Neural cell (in vitro differentiated cells): ENCODE results near the gene ITPR2. TPM values are rescaled to one million over a fixed set of nuclear protein-coding genes. Genes with fewer than 3 reads are reported as not detected.
"Not testable (repeated sequence)": the region's sequence is repeated elsewhere in the genome, so short reads cannot be mapped to it uniquely, and the experiment has no call there.

Experiments
- H2AFZ ChIP-seq: fragments of 200-600, 300-800 bp; sonication (generic), shearing (Covaris generic); 2 replicates; pipeline ENCODE4 v1.6.0; 2014; ENCODE audit warnings: low read depth, mild to moderate bottlenecking, antibody characterized with exemption, low read length, moderate library complexity
- H3F3A ChIP-seq: fragments of 200-600 bp; shearing (Covaris generic); 2 replicates; pipeline ENCODE4 v1.6.1; 2016; ENCODE audit warnings: mild to moderate bottlenecking, moderate library complexity, mixed read lengths, antibody characterized with exemption, low read length; ENCODE audit not compliant: insufficient read depth, poor library complexity, severe bottlenecking
- H3K27ac ChIP-seq: fragments of 200-600, 300-800 bp; sonication (generic), shearing (Covaris generic); 2 replicates; pipeline ENCODE4 v1.5.1; 2014; ENCODE audit warnings: mild to moderate bottlenecking, low read length, moderate library complexity
- H3K27me3 ChIP-seq: fragments of 300-800, 200-600 bp; sonication (generic), shearing (Covaris generic); 2 replicates; pipeline ENCODE4 v1.6.0; 2014; ENCODE audit warnings: mild to moderate bottlenecking, low read depth, low read length, moderate library complexity; ENCODE audit not compliant: insufficient read depth
- H3K36me3 ChIP-seq: fragments of 300-800, 200-600 bp; sonication (generic), shearing (Covaris generic); 2 replicates; pipeline ENCODE4 v1.5.1; 2014; ENCODE audit warnings: mild to moderate bottlenecking, antibody characterized with exemption, low read length, moderate library complexity; ENCODE audit not compliant: insufficient read depth
- H3K4me2 ChIP-seq: fragments of 300-800, 200-600 bp; sonication (generic), shearing (Covaris generic); 2 replicates; pipeline ENCODE4 v1.6.0; 2014; ENCODE audit warnings: mild to moderate bottlenecking, low read length
- H3K4me3 ChIP-seq: fragments of 300-800, 200-600 bp; sonication (generic), shearing (Covaris generic); 2 replicates; pipeline ENCODE4 v1.5.1; 2014; ENCODE audit warnings: mild to moderate bottlenecking, low read length, moderate library complexity
- H3K79me2 ChIP-seq: fragments of 200-600 bp; shearing (Covaris generic); replicated peaks from 2 replicates; pipeline ENCODE4 v1.6.0; 2014; ENCODE audit warnings: mild to moderate bottlenecking, low read length, moderate library complexity; ENCODE audit not compliant: insufficient read depth
- H3K9ac ChIP-seq: fragments of 300-800, 200-600 bp; sonication (generic), shearing (Covaris generic); 2 replicates; pipeline ENCODE4 v1.6.1; 2016; ENCODE audit warnings: mild to moderate bottlenecking, low read length, mixed read lengths
- H3K9me2 ChIP-seq: fragments of 200-600 bp; shearing (Covaris generic); 2 replicates; pipeline ENCODE4 v1.6.1; 2016; ENCODE audit warnings: mild to moderate bottlenecking, low read length, mixed read lengths; ENCODE audit not compliant: insufficient read depth
- H3K9me3 ChIP-seq: fragments of 200-600, 300-800 bp; sonication (generic), shearing (Covaris generic); 2 replicates; pipeline ENCODE4 v1.6.1; 2016; ENCODE audit warnings: mild to moderate bottlenecking, mixed run types, low read length, moderate library complexity, mixed read lengths
- H4K20me1 ChIP-seq: fragments of 200-600 bp; shearing (Covaris generic); 2 replicates; pipeline ENCODE4 v1.6.1; 2016; ENCODE audit warnings: mild to moderate bottlenecking, mixed run types; ENCODE audit not compliant: insufficient read depth
- CTCF ChIP-seq: fragments of 450-650 bp; IDR thresholded peaks from 2 replicates; pipeline ENCODE4 v1.5.1; 2014; ENCODE audit warnings: antibody characterized with exemption, mild to moderate bottlenecking, moderate library complexity; ENCODE audit not compliant: poor library complexity, severe bottlenecking
- EP300 ChIP-seq: fragments of 450-650 bp; conservative IDR thresholded peaks from 2 replicates; pipeline ENCODE4 v1.6.1; 2014; ENCODE audit warnings: antibody characterized with exemption, mild to moderate bottlenecking, moderate library complexity; ENCODE audit not compliant: poor library complexity, severe bottlenecking
- EZH2 ChIP-seq: fragments of 200-600, 300-800 bp; shearing (Covaris generic), sonication (generic); IDR thresholded peaks from 2 replicates; pipeline ENCODE4 v1.6.1; 2014; ENCODE audit warnings: antibody characterized with exemption, low read length, borderline replicate concordance, mild to moderate bottlenecking; ENCODE audit not compliant: insufficient read depth, poor library complexity, severe bottlenecking
- MXI1 ChIP-seq: fragments of 450-650 bp; conservative IDR thresholded peaks from 2 replicates; pipeline ENCODE4 v1.6.1; 2014; ENCODE audit warnings: antibody characterized with exemption, mild to moderate bottlenecking; ENCODE audit not compliant: poor library complexity, severe bottlenecking
- POLR2AphosphoS5 ChIP-seq: IDR thresholded peaks from 2 replicates; pipeline ENCODE4 v1.6.1; 2012
- RAD21 ChIP-seq: fragments of 450-650 bp; conservative IDR thresholded peaks from 2 replicates; pipeline ENCODE4 v1.6.1; 2014; ENCODE audit warnings: antibody characterized with exemption, mild to moderate bottlenecking, moderate library complexity
- REST ChIP-seq: IDR thresholded peaks from 2 replicates; pipeline ENCODE4 v1.6.1; 2012; ENCODE audit warnings: borderline replicate concordance
- SMC3 ChIP-seq: fragments of 450-650 bp; conservative IDR thresholded peaks from 2 replicates; pipeline ENCODE4 v1.6.1; 2014; ENCODE audit warnings: antibody characterized with exemption, mild to moderate bottlenecking, moderate library complexity; ENCODE audit not compliant: poor library complexity
- TAF1 ChIP-seq: IDR thresholded peaks from 2 replicates; pipeline ENCODE4 v1.6.1; 2012; ENCODE audit warnings: low read depth
- polyA plus RNA-seq: library from polyadenylated mRNA; depleted of rRNA; stranded (reverse); fragments of >200 nt; gene quantifications from 2 replicates; pipeline ENCODE4 v1.2.3, GENCODE V29; 2014

The ITPR2 gene
- polyA plus RNA-seq, 1 donor from 2014 or later: 2.0 TPM

- no peak overlapping the region for H3K9ac ChIP-seq
- no peaks in the 10 kb centered on the region for H4K20me1 ChIP-seq
- H3K27me3 ChIP-seq: no peaks in the 10 kb centered on the region
- no peaks in the 10 kb centered on the region for H3K9me3 ChIP-seq
- H3K4me2 ChIP-seq: no peak overlapping the region
- H3K4me3 ChIP-seq: no peak overlapping the region
- H3F3A ChIP-seq: no peaks in the 10 kb centered on the region
- TF ChIP-seq SMC3: no peak
- TF ChIP-seq MXI1: no peak
- TF ChIP-seq REST: no peak
- no peak for TF ChIP-seq TAF1
- TF ChIP-seq EZH2: no peak
- TF ChIP-seq CTCF: no peak
- TF ChIP-seq EP300: no peak
- TF ChIP-seq RAD21: no peak
- TF ChIP-seq POLR2AphosphoS5: no peak
- no peaks in the 10 kb centered on the region for H3K9me2 ChIP-seq
- no peak overlapping the region for H3K27ac ChIP-seq
- no peak overlapping the region for H2AFZ ChIP-seq
- H3K79me2 ChIP-seq: no peaks in the 10 kb centered on the region
- no peaks in the 10 kb centered on the region for H3K36me3 ChIP-seq
These were observed 72.2 kb downstream of the ITPR2 start for GRCh38 chr12:26760657-26761293.

GRCh38 chr12:26755362-26755761, 77.6 kb downstream of the ITPR2 start:
- H3K9me2 ChIP-seq, H3K79me2 ChIP-seq, H3K9ac ChIP-seq, H3K27me3 ChIP-seq, H3K27ac ChIP-seq, H3K9me3 ChIP-seq, H3K4me3 ChIP-seq, H3F3A ChIP-seq, H4K20me1 ChIP-seq, H2AFZ ChIP-seq, H3K4me2 ChIP-seq, H3K36me3 ChIP-seq: not testable (repeated sequence)

- Histone ChIP-seq H3K27me3 (no peaks in the 10 kb centered on the region), H3K9me2 (no peaks in the 10 kb centered on the region), H2AFZ (no peak overlapping the region), H3K4me3 (no peak overlapping the region), H3K27ac (no peak overlapping the region), H3K9ac (no peak overlapping the region), H4K20me1 (no peaks in the 10 kb centered on the region), H3F3A (no peaks in the 10 kb centered on the region), H3K79me2 (no peaks in the 10 kb centered on the region), H3K9me3 (no peaks in the 10 kb centered on the region), H3K4me2 (no peak overlapping the region), H3K36me3 (no peaks in the 10 kb centered on the region)
- TF ChIP-seq REST: no peak
- TF ChIP-seq MXI1: no peak
- no peak for TF ChIP-seq TAF1
- no peak for TF ChIP-seq RAD21
- no peak for TF ChIP-seq EZH2
- TF ChIP-seq EP300: no peak
- no peak for TF ChIP-seq SMC3
- TF ChIP-seq CTCF: no peak
- no peak for TF ChIP-seq POLR2AphosphoS5
These were observed 78.8 kb downstream of the ITPR2 start for GRCh38 chr12:26754148-26754547.
